ENCODE results near the gene RPGRIP1. TPM values are rescaled to one million over a fixed set of nuclear protein-coding genes. Genes with fewer than 3 reads are reported as not detected.

The RPGRIP1 gene
- total RNA-seq, 1 experiment from 2014 or later = 0.07 TPM

DNA sequence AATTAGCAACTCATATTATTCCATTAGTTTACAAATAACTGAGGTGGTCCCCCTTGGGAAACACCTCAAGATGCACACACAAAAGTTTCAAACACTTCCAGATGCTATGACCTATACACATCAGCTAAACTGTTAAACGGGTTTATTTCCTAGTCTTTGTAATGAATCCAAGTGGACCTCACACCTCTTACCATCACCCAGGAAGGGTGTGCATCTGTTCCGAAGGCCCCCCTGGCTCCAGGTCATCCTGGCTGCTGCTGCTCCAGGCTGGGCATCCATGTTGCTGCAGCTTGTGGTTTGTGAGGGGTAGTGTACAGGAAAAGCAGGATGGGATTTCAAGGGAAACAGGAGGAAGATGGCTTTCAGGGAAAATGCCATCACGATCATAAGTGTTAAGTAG, 17.5 kb upstream of the RPGRIP1 start:
- Mint-ChIP-seq H3K4me3 (peak overlapping the region; percentile 42 to 72), H3K9me3 (no peaks in the 10 kb centered on the region; a peak in 1 of 5 replicates), H3K27ac (peak overlapping the region in 2 of 3 experiments; percentile 82 to 95; a peak in 4 of 7 replicates), H3K36me3 (ENCODE audit: insufficient read depth in 1 of 3, low read depth in 3 of 3) (peaks cover 74 to 95% (median 84%) of the 10 kb centered on the region in 3 experiments), H3K4me1 (peaks cover 58 to 76% of the 10 kb centered on the region in 2 experiments), H3K27me3 (ENCODE audit: low read depth) (no peaks in the 10 kb centered on the region; the same call in 1 of the 2 replicates)
- TF ChIP-seq, protein P1, sequence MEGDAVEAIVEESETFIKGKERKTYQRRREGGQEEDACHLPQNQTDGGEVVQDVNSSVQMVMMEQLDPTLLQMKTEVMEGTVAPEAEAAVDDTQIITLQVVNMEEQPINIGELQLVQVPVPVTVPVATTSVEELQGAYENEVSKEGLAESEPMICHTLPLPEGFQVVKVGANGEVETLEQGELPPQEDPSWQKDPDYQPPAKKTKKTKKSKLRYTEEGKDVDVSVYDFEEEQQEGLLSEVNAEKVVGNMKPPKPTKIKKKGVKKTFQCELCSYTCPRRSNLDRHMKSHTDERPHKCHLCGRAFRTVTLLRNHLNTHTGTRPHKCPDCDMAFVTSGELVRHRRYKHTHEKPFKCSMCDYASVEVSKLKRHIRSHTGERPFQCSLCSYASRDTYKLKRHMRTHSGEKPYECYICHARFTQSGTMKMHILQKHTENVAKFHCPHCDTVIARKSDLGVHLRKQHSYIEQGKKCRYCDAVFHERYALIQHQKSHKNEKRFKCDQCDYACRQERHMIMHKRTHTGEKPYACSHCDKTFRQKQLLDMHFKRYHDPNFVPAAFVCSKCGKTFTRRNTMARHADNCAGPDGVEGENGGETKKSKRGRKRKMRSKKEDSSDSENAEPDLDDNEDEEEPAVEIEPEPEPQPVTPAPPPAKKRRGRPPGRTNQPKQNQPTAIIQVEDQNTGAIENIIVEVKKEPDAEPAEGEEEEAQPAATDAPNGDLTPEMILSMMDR (conservative IDR thresholded peaks at IDR 0.05) = no peak
- Histone ChIP-seq H3K9me3 (ENCODE audit: control insufficient read depth, low read depth, low read length) (no peaks in the 10 kb centered on the region), H3K14ac (ENCODE audit: insufficient read depth, low read length) (no peak overlapping the region; the same call in 1 of the 2 replicates), H2BK5ac (ENCODE audit: insufficient read length, low read length) (no peak overlapping the region), H2AK5ac (ENCODE audit: insufficient read length, low read length) (no peak overlapping the region), H3K9ac (ENCODE audit: extremely low read depth, insufficient read length, low read length) (no peak overlapping the region), H2BK120ac (ENCODE audit: low read depth, low read length, poor library complexity, severe bottlenecking) (no peak overlapping the region), H3K4me1 (ENCODE audit: insufficient read depth, low read length) (peaks cover 2% of the 10 kb centered on the region; the same call in 1 of the 2 replicates), H2AFZ (ENCODE audit: low read length) (no peak overlapping the region), H2BK15ac (ENCODE audit: low read depth, low read length) (no peak overlapping the region), H2BK20ac (ENCODE audit: low read depth, low read length, poor library complexity, severe bottlenecking) (no peak overlapping the region), H3K27ac (ENCODE audit: insufficient read length, low read depth, low read length) (no peak overlapping the region), H3K79me2 (ENCODE audit: insufficient read depth, low read length) (peaks cover 87% of the 10 kb centered on the region), H3T11ph (ENCODE audit: low read length) (no peak overlapping the region), H4K20me1 (ENCODE audit: control insufficient read depth, insufficient read depth, insufficient read length) (no peaks in the 10 kb centered on the region), H4K91ac (ENCODE audit: insufficient read length, low read depth, low read length) (no peak overlapping the region), H3K4me2 (ENCODE audit: insufficient read depth, insufficient read length, low read length) (no peak overlapping the region), H3K27me3 (ENCODE audit: insufficient read depth, low read length) (no peaks in the 10 kb centered on the region), H3K79me1 (ENCODE audit: insufficient read depth, low read depth, low read length, poor library complexity, severe bottlenecking) (peaks cover 3% of the 10 kb centered on the region), H4K5ac (ENCODE audit: insufficient read length, low read depth, low read length) (no peak overlapping the region), H4K8ac (replicated peaks; ENCODE audit: insufficient read length, low read depth, low read length) (no peak overlapping the region), H3K18ac (ENCODE audit: insufficient read length, low read depth, low read length) (no peak overlapping the region), H3K4ac (ENCODE audit: low read depth, low read length) (no peak overlapping the region), H3K23me2 (ENCODE audit: insufficient read length, low read depth, low read length, poor library complexity, severe bottlenecking) (peaks cover 5% of the 10 kb centered on the region), H3K23ac (ENCODE audit: insufficient read length, low read depth, low read length) (no peak overlapping the region), H2BK12ac (ENCODE audit: insufficient read length, low read depth, low read length) (no peak overlapping the region), H3K56ac (ENCODE audit: insufficient read length, low read depth, low read length) (no peak overlapping the region)
- WGBS (ENCODE audit: extremely low coverage, insufficient read length, low lambda C conversion rate) = no CpG with 5 or more reads among the region's 3 CpGs
- DNase-seq = no peak
